Measurements from ENCODE around the gene DPCD.

DNA sequence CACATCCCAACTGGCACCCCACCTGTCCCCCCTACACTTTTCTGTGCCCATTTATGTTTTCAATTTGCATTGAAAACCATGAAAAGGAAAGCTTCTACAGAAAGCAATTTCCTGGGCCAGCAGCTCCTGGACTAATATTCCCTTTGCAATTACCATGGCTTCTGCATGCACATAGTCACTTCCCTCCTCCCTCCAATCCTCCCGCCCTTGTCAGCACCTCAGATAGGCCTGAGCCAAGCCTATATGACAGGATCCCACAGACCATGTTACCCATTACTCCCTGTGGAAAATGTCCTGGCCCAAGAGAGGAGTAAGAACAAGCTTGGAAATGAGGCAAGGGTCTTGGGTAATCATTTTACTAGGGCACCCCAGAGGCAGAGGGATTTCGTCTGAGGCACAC lies 68.8 kb downstream of the DPCD start:
- TF ChIP-seq, protein P1, sequence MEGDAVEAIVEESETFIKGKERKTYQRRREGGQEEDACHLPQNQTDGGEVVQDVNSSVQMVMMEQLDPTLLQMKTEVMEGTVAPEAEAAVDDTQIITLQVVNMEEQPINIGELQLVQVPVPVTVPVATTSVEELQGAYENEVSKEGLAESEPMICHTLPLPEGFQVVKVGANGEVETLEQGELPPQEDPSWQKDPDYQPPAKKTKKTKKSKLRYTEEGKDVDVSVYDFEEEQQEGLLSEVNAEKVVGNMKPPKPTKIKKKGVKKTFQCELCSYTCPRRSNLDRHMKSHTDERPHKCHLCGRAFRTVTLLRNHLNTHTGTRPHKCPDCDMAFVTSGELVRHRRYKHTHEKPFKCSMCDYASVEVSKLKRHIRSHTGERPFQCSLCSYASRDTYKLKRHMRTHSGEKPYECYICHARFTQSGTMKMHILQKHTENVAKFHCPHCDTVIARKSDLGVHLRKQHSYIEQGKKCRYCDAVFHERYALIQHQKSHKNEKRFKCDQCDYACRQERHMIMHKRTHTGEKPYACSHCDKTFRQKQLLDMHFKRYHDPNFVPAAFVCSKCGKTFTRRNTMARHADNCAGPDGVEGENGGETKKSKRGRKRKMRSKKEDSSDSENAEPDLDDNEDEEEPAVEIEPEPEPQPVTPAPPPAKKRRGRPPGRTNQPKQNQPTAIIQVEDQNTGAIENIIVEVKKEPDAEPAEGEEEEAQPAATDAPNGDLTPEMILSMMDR (conservative IDR thresholded peaks at IDR 0.05 in 1 of 2, IDR thresholded peaks at IDR 0.05 in 1 of 2; ENCODE audit: extremely low read depth in 1 of 2, insufficient read depth in 1 of 2, low read depth in 1 of 2, low read length in 2 of 2), result no peak
- TF ChIP-seq EZH2 (IDR thresholded peaks at IDR 0.05; ENCODE audit: borderline replicate concordance, low read length), result no peak

Data from mammary epithelial cell (primary cell).